GM12872 (cell line): ENCODE data around the gene IPCEF1.

ENCODE experiments used
- CTCF ChIP-seq: IDR thresholded peaks from 3 replicates; pipeline ENCODE4 v1.5.1; 2011; ENCODE audit warnings: low read depth, mild to moderate bottlenecking, low read length, moderate library complexity; ENCODE audit not compliant: insufficient read depth

The IPCEF1 gene

GRCh38 chr6:154223296-154223695 is 133.3 kb downstream of the IPCEF1 start:
- TF ChIP-seq CTCF, result no peak

GRCh38 chr6:154222716-154223115 is 133.9 kb downstream of the IPCEF1 start:
- TF ChIP-seq CTCF, result no peak

- TF ChIP-seq CTCF, result no peak
Measured at GRCh38 chr6:154219250-154219649, 137.4 kb downstream of the IPCEF1 start.

- TF ChIP-seq CTCF, result no peak
Measured at GRCh38 chr6:154218787-154219186, 137.8 kb downstream of the IPCEF1 start.

- TF ChIP-seq CTCF, result no peak
Measured at GRCh38 chr6:154218301-154218700, 138.3 kb downstream of the IPCEF1 start.

- TF ChIP-seq CTCF, result no peak
Measured at GRCh38 chr6:154213782-154214181, 142.8 kb downstream of the IPCEF1 start.

GRCh38 chr6:154210678-154211077 is 145.9 kb downstream of the IPCEF1 start:
- TF ChIP-seq CTCF, result no peak

- no peak for TF ChIP-seq CTCF
Measured at GRCh38 chr6:154209555-154209954, 147.0 kb downstream of the IPCEF1 start.
